HCT116 (cell line): ENCODE results near the gene NECAB3. TPM values are rescaled to one million over a fixed set of nuclear protein-coding genes. Genes with fewer than 3 reads are reported as not detected.
A peak's percentile ranks its signal among the peaks of the same experiment; 100 is the strongest.

ENCODE experiments used
- ATAC-seq: fragments of 200-7000 bp; cut with Tn5 transposase; 2 replicates; pipeline ENCODE4 v1.9.1; 2020; ENCODE audit warnings: mild to moderate bottlenecking, moderate library complexity
- BruUV-seq: library from RNA; stranded (reverse); fragments of 400-500 nt; replicated peaks from 2 replicates; lab custom pipeline; 2021; lab: Mats Ljungman, UMichigan
- CTCF ChIA-PET: fragments of 300-600 bp; sonication (Branson Sonifier 250); formaldehyde crosslinking; loops from one replicate; lab custom pipeline; 2021; ENCODE audit warnings: antibody characterized with exemption; lab: Charles Lee
- POLR2A ChIA-PET: fragments of 300-600, 350-600 bp; sonication (Branson Sonifier 250); formaldehyde crosslinking; loops from one replicate; lab custom pipeline; 2021; ENCODE audit warnings: antibody characterized with exemption; lab: Charles Lee
- RAD21 ChIA-PET, 2 experiments: fragments of 300-600 bp; sonication (Branson Sonifier 250); formaldehyde crosslinking; loops; one replicate each; lab custom pipeline; 2023; ENCODE audit warnings: low total read pairs in 2 of 2; ENCODE audit not compliant: uncharacterized antibody in 2 of 2, unreplicated experiment in 2 of 2, low non-redundant PET in 1 of 2; lab: Charles Lee
- DNase-seq: peaks from one replicate; pipeline ENCODE4 v3.0.0-alpha.2; 2010; ENCODE audit warnings: low read depth, low spot score
- H2AFZ ChIP-seq: fragments of 200-600 bp; shearing (Covaris generic), sonication (generic); 2 replicates; pipeline ENCODE4 v1.6.1; 2017; ENCODE audit warnings: low read depth, mixed run types, mixed read lengths, antibody characterized with exemption, low read length; ENCODE audit not compliant: poor library complexity, severe bottlenecking
- H3K27ac ChIP-seq: 2 replicates; pipeline ENCODE4 v1.5.1; 2012; ENCODE audit warnings: low read depth, low read length
- H3K27me3 ChIP-seq: fragments of 200-600 bp; sonication (generic); 2 replicates; pipeline ENCODE4 v1.6.1; 2016; ENCODE audit warnings: mixed run types, low read length, mixed read lengths; ENCODE audit not compliant: insufficient read depth
- H3K36me3 ChIP-seq, 2 experiments: fragments of 200-500 bp in 1 of 2; fragments of 200-600 bp in 1 of 2; sonication (Bioruptor generic) in 1 of 2; sonication (generic) in 1 of 2; 2 replicates each; pipeline versions ENCODE4 v1.5.1 to v1.6.1; 2014 to 2016; ENCODE audit warnings: low read length in 2 of 2, inconsistent platforms in 1 of 2, mixed read lengths in 1 of 2, mixed run types in 1 of 2; ENCODE audit not compliant: insufficient read depth in 2 of 2, control insufficient read depth in 1 of 2
- H3K4me1 ChIP-seq, 2 experiments: fragments of 200-600 bp in 1 of 2; sonication (generic) in 1 of 2; 2 replicates each; pipeline versions ENCODE4 v1.5.1 to v1.6.1; 2012 to 2017; ENCODE audit warnings: low read length in 2 of 2, inconsistent platforms in 1 of 2, mild to moderate bottlenecking in 1 of 2, mixed read lengths in 1 of 2, mixed run types in 1 of 2, moderate library complexity in 1 of 2; ENCODE audit not compliant: insufficient read depth in 2 of 2, control insufficient read depth in 1 of 2
- H3K4me2 ChIP-seq: fragments of 200-600 bp; sonication (generic); 2 replicates; pipeline ENCODE4 v1.6.1; 2017; ENCODE audit warnings: mixed run types, low read length, mixed read lengths
- H3K4me3 ChIP-seq, 2 experiments: fragments of 200-600 bp in 1 of 2; sonication (generic) in 1 of 2; replicated peaks in 1 of 2; 2 replicates each; pipeline ENCODE4 v1.5.1; 2011 to 2016; ENCODE audit warnings: low read length in 2 of 2, control low read depth in 1 of 2, low read depth in 1 of 2, mild to moderate bottlenecking in 1 of 2, mixed read lengths in 1 of 2, mixed run types in 1 of 2
- H3K79me2 ChIP-seq: fragments of 200-600 bp; sonication (generic); 2 replicates; pipeline ENCODE4 v1.6.1; 2017; ENCODE audit warnings: mild to moderate bottlenecking, mixed run types, low read length, moderate library complexity, mixed read lengths; ENCODE audit not compliant: insufficient read depth
- H3K9ac ChIP-seq: fragments of 200-600 bp; sonication (generic); 2 replicates; pipeline ENCODE4 v1.6.1; 2016; ENCODE audit warnings: low read length, mixed read lengths
- H3K9me2 ChIP-seq: fragments of 200-600 bp; sonication (generic), shearing (Covaris generic); 2 replicates; pipeline ENCODE4 v1.6.1; 2017; ENCODE audit warnings: mixed run types, mild to moderate bottlenecking, moderate library complexity; ENCODE audit not compliant: insufficient read depth
- H3K9me3 ChIP-seq, 2 experiments: fragments of 200-500 bp in 1 of 2; fragments of 200-600 bp in 1 of 2; sonication (Bioruptor generic) in 1 of 2; sonication (generic) in 1 of 2; 2 replicates each; pipeline ENCODE4 v1.6.1; 2014 to 2017; ENCODE audit warnings: low read length in 2 of 2, mixed read lengths in 2 of 2, inconsistent platforms in 1 of 2, low read depth in 1 of 2, mild to moderate bottlenecking in 1 of 2, mixed run types in 1 of 2, moderate library complexity in 1 of 2; ENCODE audit not compliant: control insufficient read depth in 1 of 2, insufficient read depth in 1 of 2
- H4K20me1 ChIP-seq: fragments of 200-600 bp; sonication (generic), shearing (Covaris generic); 2 replicates; pipeline ENCODE4 v1.6.1; 2017; ENCODE audit warnings: mixed run types, mild to moderate bottlenecking, moderate library complexity; ENCODE audit not compliant: insufficient read depth
- CBX3 ChIP-seq: IDR thresholded peaks from 2 replicates; pipeline ENCODE4 v1.6.1; 2012; ENCODE audit warnings: low read depth
- CTCF ChIP-seq, 3 experiments: fragments of 200-600 bp in 1 of 3; sonication (generic) in 1 of 3; IDR thresholded peaks in 2 of 3; conservative IDR thresholded peaks in 1 of 3; 2 replicates each; pipeline ENCODE4 v1.5.1; 2012 to 2017; ENCODE audit warnings: low read depth in 2 of 3, low read length in 2 of 3, antibody characterized with exemption in 1 of 3, borderline replicate concordance in 1 of 3, control low read depth in 1 of 3, mild to moderate bottlenecking in 1 of 3, mixed read lengths in 1 of 3, mixed run types in 1 of 3, moderate library complexity in 1 of 3; ENCODE audit not compliant: insufficient read depth in 1 of 3
- EZH2phosphoT487 ChIP-seq: fragments of 200-600 bp; IDR thresholded peaks from 2 replicates; pipeline ENCODE4 v1.6.1; 2018; ENCODE audit warnings: antibody characterized with exemption, borderline replicate concordance
- JUND ChIP-seq: IDR thresholded peaks from 2 replicates; pipeline ENCODE4 v1.6.1; 2012
- RAD21 ChIP-seq: IDR thresholded peaks from 2 replicates; pipeline ENCODE4 v1.6.1; 2012; ENCODE audit warnings: low read depth, mild to moderate bottlenecking
- SIN3A ChIP-seq: IDR thresholded peaks from 2 replicates; pipeline ENCODE4 v1.6.1; 2012; ENCODE audit warnings: low read depth
- SP1 ChIP-seq: IDR thresholded peaks from 2 replicates; pipeline ENCODE4 v1.6.1; 2012; ENCODE audit warnings: low read depth
- YY1 ChIP-seq: IDR thresholded peaks from 2 replicates; pipeline ENCODE4 v1.6.1; 2011; ENCODE audit warnings: low read length, low read depth, moderate library complexity, mild to moderate bottlenecking; ENCODE audit not compliant: insufficient replicate concordance; ENCODE audit errors: extremely low read depth
- ZBTB33 ChIP-seq: IDR thresholded peaks from 2 replicates; pipeline ENCODE4 v1.6.1; 2011; ENCODE audit warnings: mild to moderate bottlenecking, low read length, moderate library complexity; ENCODE audit not compliant: insufficient replicate concordance; ENCODE audit errors: extremely low read depth
- intact Hi-C: fragments of 100-400 bp; cut with micrococcal nuclease; formaldehyde crosslinking; loops from 2 replicates; pipeline ENCODE4 v1.10.0; 2022
- total RNA-seq: library from RNA; stranded (reverse); gene quantifications from one replicate; pipeline ENCODE4 v1.2.1, GENCODE V29; 2021; ENCODE audit not compliant: unreplicated experiment

The NECAB3 gene
- total RNA-seq, 1 experiment from 2014 or later: 48.1 TPM

- H3K27me3 ChIP-seq: no peaks in the 10 kb centered on the region
- peak overlapping the region; percentile 83 for H3K27ac ChIP-seq
- H3K79me2 ChIP-seq: peaks cover 32% of the 10 kb centered on the region
- peak overlapping the region; percentile 82 to 83 for H3K4me3 ChIP-seq
- peak overlapping the region; percentile 90 for H3K9ac ChIP-seq
- TSS peak; percentile 57 for BruUV-seq
- no peak overlapping the region for H2AFZ ChIP-seq
- H3K4me1 ChIP-seq: peaks cover 11 to 30% of the 10 kb centered on the region in 2 experiments
- no peak for DNase-seq
- RAD21 ChIA-PET: no interaction called here
- POLR2A ChIA-PET: interaction anchor here (1.1 kb wide), 1 partner anchor 20 kb away, joined by 3 read pairs; no protein-coding TSS in a partner anchor
- H4K20me1 ChIP-seq: no peaks in the 10 kb centered on the region
- CTCF ChIA-PET: no interaction called here
- TF ChIP-seq JUND (no peak), CBX3 (no peak), ZBTB33 (no peak), SIN3A (no peak), CTCF (IDR thresholded peaks at IDR 0.05 in 2 of 3, conservative IDR thresholded peaks at IDR 0.05 in 1 of 3; ENCODE audit: borderline replicate concordance in 1 of 3, insufficient read depth in 1 of 3, low read depth in 2 of 3, low read length in 2 of 3) (no peak), YY1 (no peak), RAD21 (no peak), EZH2phosphoT487 (no peak), SP1 (no peak)
- TF ChIP-seq, all 23 proteins: peak for 0
- H3K4me2 ChIP-seq: peak overlapping the region; percentile 97
- no peak for ATAC-seq
- no peaks in the 10 kb centered on the region for H3K9me2 ChIP-seq
- intact Hi-C loops: no loop called here
- H3K9me3 ChIP-seq: no peaks in the 10 kb centered on the region
- no peaks in the 10 kb centered on the region for H3K36me3 ChIP-seq
Measured at GRCh38 chr20:33684533-33685327, 10.5 kb upstream of the NECAB3 start.
